GM13977 (cell line): ENCODE data around the gene NLRX1.

ENCODE experiments used
- DNase-seq: peaks from one replicate; pipeline ENCODE4 v3.0.0; 2012; ENCODE audit warnings: low spot score
- CTCF ChIP-seq: IDR thresholded peaks from 2 replicates; pipeline ENCODE4 v1.5.1; 2012; ENCODE audit warnings: mild to moderate bottlenecking, control low read depth; ENCODE audit not compliant: insufficient read depth; ENCODE audit errors: extremely low read depth, missing control alignments
- in situ Hi-C: fragments of 300-500 bp; cut with MboI; formaldehyde crosslinking; loops from one replicate; pipeline ENCODE4 v1.12.0; 2022; ENCODE audit warnings: low sequenced_read_pairs, low pct_unique_long_range_greater_than_20kb, mixed read lengths, inconsistent platforms; ENCODE audit not compliant: unreplicated experiment

Gene NLRX1

GRCh38 chr11:119192111-119192510 lies 23.6 kb downstream of the NLRX1 start:
- TF ChIP-seq CTCF, result no peak
- in situ Hi-C loops, result no loop called here
- no peak for DNase-seq

DNA sequence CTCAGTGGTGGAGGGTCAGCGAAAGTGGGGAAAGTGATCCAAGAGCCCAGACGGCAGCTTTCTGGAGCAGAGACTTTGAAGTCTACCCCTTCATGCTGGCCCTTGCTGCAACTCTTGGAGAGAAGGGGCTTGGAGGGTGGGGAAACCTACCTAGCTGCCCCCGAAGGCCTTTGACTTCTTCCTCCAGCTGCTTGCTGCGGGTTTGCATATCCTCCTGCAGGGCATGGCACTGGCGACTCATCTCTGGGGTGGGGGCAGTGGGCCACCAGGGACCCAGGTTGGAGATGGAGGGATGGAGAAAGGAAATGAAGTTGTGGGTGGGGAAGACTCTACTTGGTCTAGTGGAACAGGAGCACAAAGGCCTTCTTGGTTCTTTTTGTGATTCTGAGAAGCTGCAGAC lies 24.5 kb downstream of the NLRX1 start:
- in situ Hi-C loops, result no loop called here
- no peak for DNase-seq
- TF ChIP-seq CTCF, result no peak

DNA sequence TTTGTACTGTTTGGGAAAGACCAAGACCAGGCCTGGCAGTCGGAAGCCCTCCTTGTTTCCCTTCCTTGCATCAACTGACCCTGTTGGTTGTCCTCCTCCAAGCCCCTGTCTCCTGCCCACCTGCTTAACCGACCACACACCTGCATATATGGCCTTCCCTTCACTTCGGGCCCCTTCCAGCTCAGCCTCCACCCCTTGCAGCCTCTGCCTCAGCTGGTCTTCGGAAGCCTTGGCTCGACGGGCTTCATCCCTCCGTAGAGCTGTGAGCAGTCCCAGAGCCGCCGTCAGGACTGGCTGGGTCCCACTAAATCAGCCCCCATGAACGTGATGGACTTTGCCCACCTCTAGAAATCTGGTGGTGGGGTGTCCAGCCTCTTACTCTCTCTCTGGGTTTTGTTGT lies 25.1 kb downstream of the NLRX1 start:
- in situ Hi-C loops, result no loop called here
- DNase-seq, result no peak
- TF ChIP-seq CTCF, result no peak

GRCh38 chr11:119194811-119195440 lies 26.4 kb downstream of the NLRX1 start:
- TF ChIP-seq CTCF, result no peak
- no peak for DNase-seq
- in situ Hi-C loops, result no loop called here

DNA sequence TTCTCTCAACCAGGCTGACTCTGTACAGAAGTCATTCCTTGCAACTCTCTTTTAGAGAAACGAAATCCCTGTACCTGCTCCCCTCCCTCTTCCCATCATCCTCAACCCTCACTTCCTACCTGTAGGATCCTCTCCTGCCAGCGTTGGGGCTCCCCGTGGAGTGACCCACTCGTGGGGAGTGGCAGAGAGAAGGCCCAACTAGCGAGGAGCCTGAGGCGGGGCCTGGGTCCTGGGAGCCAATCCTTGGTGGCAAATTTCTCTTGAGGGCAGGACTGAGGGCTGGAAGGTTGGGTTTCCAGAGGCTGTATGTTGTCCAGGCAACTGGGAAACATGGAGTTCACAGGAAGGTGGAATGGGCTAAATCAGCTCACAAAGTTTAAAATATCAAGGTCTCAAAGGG lies 27.2 kb downstream of the NLRX1 start:
- no peak for DNase-seq
- TF ChIP-seq CTCF, result no peak
- in situ Hi-C loops, result no loop called here

DNA sequence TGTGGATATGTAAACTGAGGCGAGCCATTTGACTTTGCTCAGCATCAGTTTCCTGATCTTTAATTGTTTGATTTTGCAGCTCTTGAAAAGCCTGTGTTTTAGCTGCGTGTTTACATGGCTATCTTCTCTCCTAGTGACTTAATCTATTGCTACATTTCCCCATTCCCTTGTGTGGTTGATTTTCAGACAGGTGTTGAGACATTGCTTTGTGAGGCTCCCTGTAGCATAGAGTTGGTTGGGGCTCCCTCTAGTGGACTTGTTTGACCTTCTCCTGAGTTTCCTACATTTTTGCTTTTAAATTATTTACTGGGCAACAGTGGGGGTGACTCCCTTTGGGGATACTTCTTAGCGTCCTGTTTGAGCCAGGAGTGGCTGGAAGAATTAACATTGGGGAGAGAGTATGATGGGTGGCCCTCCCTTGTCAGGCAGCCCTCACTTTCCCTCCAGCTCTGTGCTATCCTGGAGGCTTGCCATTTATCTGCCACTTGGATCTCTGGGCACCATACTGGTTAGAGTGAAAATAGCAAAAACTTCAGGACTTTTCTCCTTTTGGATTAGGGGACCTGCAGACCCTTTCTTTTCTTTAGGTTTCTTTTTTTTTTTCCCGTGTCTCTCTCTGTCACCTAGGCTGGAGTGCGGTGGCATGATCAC lies 28.4 kb downstream of the NLRX1 start:
- TF ChIP-seq CTCF, result peak; percentile 79
- in situ Hi-C loops, result no loop called here
- DNase-seq, result peak; percentile 87
